Endothelial cell of umbilical vein (primary cell): Measurements from ENCODE around the gene NUP205. TPM values are rescaled to one million over a fixed set of nuclear protein-coding genes. Genes with fewer than 3 reads are reported as not detected.

Experiments used
- BruUV-seq: library from RNA; stranded (reverse); fragments of 400-500 nt; replicated peaks from 2 replicates; lab custom pipeline; 2021; lab: Mats Ljungman, UMichigan
- CTCF ChIA-PET: fragments of 300-600, 350-600 bp; sonication (Branson Sonifier 250); formaldehyde crosslinking; loops from one replicate; lab custom pipeline; 2021; ENCODE audit warnings: antibody characterized with exemption, inconsistent platforms; lab: Charles Lee
- POLR2A ChIA-PET: fragments of 300-600, 350-600 bp; sonication (Branson Sonifier 250); formaldehyde crosslinking; loops from one replicate; lab custom pipeline; 2021; ENCODE audit warnings: antibody characterized with exemption, inconsistent platforms; lab: Charles Lee
- DNase-seq: peaks from one replicate; pipeline ENCODE4 v3.0.0-alpha.2; 2011; ENCODE audit warnings: low read depth, low spot score
- FAIRE-seq: peaks from 2 replicates; lab custom pipeline; 2011; peaks lifted over from hg19 to GRCh38; lab: Jason Lieb, UNC
- H2AFZ ChIP-seq: 2 replicates; pipeline ENCODE4 v1.6.0; 2012; ENCODE audit warnings: low read depth, low read length, control low read depth, inconsistent platforms
- H3K27ac ChIP-seq: 2 replicates; pipeline ENCODE4 v1.5.1; 2011; ENCODE audit warnings: low read depth, mild to moderate bottlenecking, control low read depth, low read length, moderate library complexity; ENCODE audit not compliant: insufficient read depth
- H3K27me3 ChIP-seq, 2 experiments: 2 replicates each; pipeline versions ENCODE4 v1.6.0 to v1.6.1; 2011; ENCODE audit warnings: low read length in 2 of 2, mixed read lengths in 1 of 2; ENCODE audit not compliant: control insufficient read depth in 2 of 2, insufficient read depth in 2 of 2
- H3K36me3 ChIP-seq, 2 experiments: 2 replicates in 1 of 2; 3 replicates in 1 of 2; pipeline ENCODE4 v1.5.1; 2011; ENCODE audit warnings: low read length in 2 of 2, mild to moderate bottlenecking in 1 of 2, moderate library complexity in 1 of 2; ENCODE audit not compliant: control insufficient read depth in 2 of 2, insufficient read depth in 2 of 2; ENCODE audit errors: extremely low read depth in 1 of 2
- H3K4me1 ChIP-seq: 3 replicates; pipeline ENCODE4 v1.5.1; 2011; ENCODE audit warnings: mild to moderate bottlenecking, low read length; ENCODE audit not compliant: control insufficient read depth, insufficient read depth; ENCODE audit errors: extremely low read depth
- H3K4me2 ChIP-seq: 2 replicates; pipeline ENCODE4 v1.6.1; 2011; ENCODE audit warnings: low read length, control low read depth, mixed read lengths; ENCODE audit not compliant: insufficient read depth
- H3K4me3 ChIP-seq, 3 experiments: fragments of 200-600 bp in 1 of 3; sonication (generic), shearing (Covaris generic) in 1 of 3; replicated peaks in 1 of 3; 2 replicates each; pipeline ENCODE4 v1.5.1; 2011 to 2016; ENCODE audit warnings: control low read depth in 3 of 3, low read length in 3 of 3, mild to moderate bottlenecking in 2 of 3, inconsistent platforms in 1 of 3, low read depth in 1 of 3, moderate library complexity in 1 of 3; ENCODE audit not compliant: insufficient read depth in 1 of 3
- H3K79me2 ChIP-seq: 2 replicates; pipeline ENCODE4 v1.6.0; 2012; ENCODE audit warnings: low read length, inconsistent platforms; ENCODE audit not compliant: control insufficient read depth, insufficient read depth
- H3K9ac ChIP-seq: replicated peaks from 2 replicates; pipeline ENCODE3; 2011; ENCODE audit warnings: low read length, control low read depth; ENCODE audit not compliant: insufficient read depth; ENCODE audit errors: extremely low read depth
- H3K9me1 ChIP-seq: replicated peaks from 3 replicates; pipeline ENCODE4 v1.6.0; 2011; ENCODE audit warnings: mild to moderate bottlenecking, low read length; ENCODE audit not compliant: control insufficient read depth, insufficient read depth; ENCODE audit errors: extremely low read depth
- H3K9me3 ChIP-seq: replicated peaks from 2 replicates; pipeline ENCODE4 v1.5.1; 2012; ENCODE audit warnings: low read length, inconsistent platforms; ENCODE audit not compliant: control insufficient read depth, insufficient read depth
- H4K20me1 ChIP-seq: replicated peaks from 2 replicates; pipeline ENCODE3; 2011; ENCODE audit warnings: mild to moderate bottlenecking, low read length; ENCODE audit not compliant: control insufficient read depth, insufficient read depth; ENCODE audit errors: extremely low read depth
- EZH2 ChIP-seq: IDR thresholded peaks from 2 replicates; pipeline ENCODE4 v1.6.1; 2012; ENCODE audit warnings: borderline replicate concordance, low read depth, mild to moderate bottlenecking, moderate library complexity, low read length, inconsistent platforms; ENCODE audit not compliant: severe bottlenecking
- FOS ChIP-seq: IDR thresholded peaks from 2 replicates; pipeline ENCODE4 v1.6.1; 2011; ENCODE audit warnings: mild to moderate bottlenecking, low read length, moderate library complexity, borderline replicate concordance; ENCODE audit not compliant: insufficient read depth
- GATA2 ChIP-seq: IDR thresholded peaks from 2 replicates; pipeline ENCODE4 v1.7.0; 2011; ENCODE audit warnings: low read depth, mild to moderate bottlenecking, moderate library complexity, mixed read lengths, low read length; ENCODE audit not compliant: insufficient read length, insufficient read depth
- JUN ChIP-seq: IDR thresholded peaks from 2 replicates; pipeline ENCODE4 v1.6.1; 2011; ENCODE audit warnings: borderline replicate concordance, low read depth; ENCODE audit not compliant: insufficient read length, insufficient read depth
- MAX ChIP-seq: IDR thresholded peaks from 2 replicates; pipeline ENCODE4 v1.6.1; 2011; ENCODE audit not compliant: insufficient read depth, insufficient read length
- MYC ChIP-seq: IDR thresholded peaks from one replicate; pipeline ENCODE4 v1.6.1; 2011; ENCODE audit warnings: mild to moderate bottlenecking, low read depth, low read length
- POLR2A ChIP-seq: IDR thresholded peaks from 2 replicates; pipeline ENCODE4 v1.6.1; 2012; ENCODE audit warnings: low read depth, mild to moderate bottlenecking, control low read depth, low read length
- POLR2AphosphoS5 ChIP-seq: IDR thresholded peaks from 2 replicates; pipeline ENCODE4 v1.6.1; 2012; ENCODE audit warnings: low read depth, mild to moderate bottlenecking, control low read depth, low read length, moderate library complexity; ENCODE audit not compliant: insufficient read depth
- dilution Hi-C: fragments of 300-500 bp; cut with MboI; formaldehyde crosslinking; loops from one replicate; pipeline ENCODE4 v1.15.0; 2019; ENCODE audit warnings: low sequenced_read_pairs; ENCODE audit not compliant: extremely low pct_ligation_motif_present
- intact Hi-C: fragments of 100-400 bp; cut with micrococcal nuclease; formaldehyde crosslinking; loops from one replicate; pipeline ENCODE4 v1.10.0; 2022
- polyA plus RNA-seq, 4 experiments: library from polyadenylated mRNA; depleted of rRNA in 3 of 4; stranded (reverse) in 3 of 4; unstranded in 1 of 4; fragments of >200 nt; gene quantifications; 2 replicates each; pipeline versions ENCODE4 v1.2.1 to v1.2.3, GENCODE V29; 2011 to 2012; ENCODE audit warnings: missing spikeins in 1 of 4
- total RNA-seq: library from RNA; stranded (reverse); gene quantifications from 2 replicates; pipeline ENCODE4 v1.2.3, GENCODE V29; 2021
- TF ChIP-seq, protein P1 (sequence below), 2 donors: IDR thresholded peaks; 1 replicate in 1 of 2; 2 replicates in 1 of 2; pipeline ENCODE4 v1.5.1; 2011; ENCODE audit warnings: low read length in 2 of 2, mild to moderate bottlenecking in 2 of 2, moderate library complexity in 2 of 2, control low read depth in 1 of 2, inconsistent platforms in 1 of 2, low read depth in 1 of 2; ENCODE audit not compliant: insufficient read depth in 1 of 2; ENCODE audit errors: extremely low read depth in 1 of 2

NUP205 gene
- total and polyA plus RNA-seq, 2 donors (not counting 3 experiments of a cell fraction or from before 2014, with no cell fraction given): 48.8 to 81.3 TPM

- no peak overlapping the region for H2AFZ ChIP-seq
- H3K9me3 ChIP-seq: no peaks in the 10 kb centered on the region
- no peak for DNase-seq
- H4K20me1 ChIP-seq: no peaks in the 10 kb centered on the region
- dilution Hi-C loops: no loop called here
- CTCF ChIA-PET: interaction anchor here (0.6 to 6.0 kb wide), 7 partner anchors 9 to 410 kb away, joined by 3 to 53 read pairs (median 3); no protein-coding TSS in a partner anchor
- H3K79me2 ChIP-seq: no peaks in the 10 kb centered on the region
- peak overlapping the region; percentile 28 for H3K27ac ChIP-seq
- no peaks in the 10 kb centered on the region for H3K9me1 ChIP-seq
- TF ChIP-seq POLR2A (no peak), GATA2 (no peak), MAX (no peak), POLR2AphosphoS5 (no peak), FOS (no peak), MYC (no peak), JUN (no peak), EZH2 (no peak)
- TF ChIP-seq, protein P1, sequence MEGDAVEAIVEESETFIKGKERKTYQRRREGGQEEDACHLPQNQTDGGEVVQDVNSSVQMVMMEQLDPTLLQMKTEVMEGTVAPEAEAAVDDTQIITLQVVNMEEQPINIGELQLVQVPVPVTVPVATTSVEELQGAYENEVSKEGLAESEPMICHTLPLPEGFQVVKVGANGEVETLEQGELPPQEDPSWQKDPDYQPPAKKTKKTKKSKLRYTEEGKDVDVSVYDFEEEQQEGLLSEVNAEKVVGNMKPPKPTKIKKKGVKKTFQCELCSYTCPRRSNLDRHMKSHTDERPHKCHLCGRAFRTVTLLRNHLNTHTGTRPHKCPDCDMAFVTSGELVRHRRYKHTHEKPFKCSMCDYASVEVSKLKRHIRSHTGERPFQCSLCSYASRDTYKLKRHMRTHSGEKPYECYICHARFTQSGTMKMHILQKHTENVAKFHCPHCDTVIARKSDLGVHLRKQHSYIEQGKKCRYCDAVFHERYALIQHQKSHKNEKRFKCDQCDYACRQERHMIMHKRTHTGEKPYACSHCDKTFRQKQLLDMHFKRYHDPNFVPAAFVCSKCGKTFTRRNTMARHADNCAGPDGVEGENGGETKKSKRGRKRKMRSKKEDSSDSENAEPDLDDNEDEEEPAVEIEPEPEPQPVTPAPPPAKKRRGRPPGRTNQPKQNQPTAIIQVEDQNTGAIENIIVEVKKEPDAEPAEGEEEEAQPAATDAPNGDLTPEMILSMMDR (IDR thresholded peaks at IDR 0.05; ENCODE audit: extremely low read depth in 1 of 2, insufficient read depth in 1 of 2, low read depth in 1 of 2, low read length in 2 of 2): no peak
- no peaks in the 10 kb centered on the region for H3K27me3 ChIP-seq
- intact Hi-C loops: no loop called here
- H3K36me3 ChIP-seq: peaks cover 0 to 2% of the 10 kb centered on the region in 2 experiments
- H3K4me2 ChIP-seq: no peak overlapping the region
- no TSS peak for BruUV-seq
- no peak overlapping the region for H3K4me3 ChIP-seq
- POLR2A ChIA-PET: no interaction called here
- H3K9ac ChIP-seq: no peak overlapping the region
- H3K4me1 ChIP-seq: peaks cover 16% of the 10 kb centered on the region
- peak; percentile 4 for FAIRE-seq
Observed at GRCh38 chr7:135684699-135685098, 127.0 kb downstream of the NUP205 start.
